Stimulated activated CD4-positive, alpha-beta T cell treated with anti-CD3 and anti-CD28 coated beads, Interleukin-12 subunit alpha, Interleukin-12 subunit beta, amount 100 ng/mL, for 4 hours (primary cell): Measurements from ENCODE around the gene FAM78A.
"Not testable (repeated sequence)": the region's sequence is repeated elsewhere in the genome, so short reads cannot be mapped to it uniquely, and the experiment has no call there.

Source experiments
- DNase-seq: peaks from one replicate; pipeline ENCODE4 v3.0.0-alpha.2; 2020

FAM78A gene

GRCh38 chr9:131280660-131281059 is 4.3 kb upstream of the FAM78A start:
- DNase-seq: no peak

- DNase-seq: no peak
These were observed 3.7 kb upstream of the FAM78A start for GRCh38 chr9:131279863-131280570.

GRCh38 chr9:131279196-131279862 is 3.0 kb upstream of the FAM78A start:
- DNase-seq: no peak

GRCh38 chr9:131278702-131279111 is 2.4 kb upstream of the FAM78A start:
- no peak for DNase-seq

GRCh38 chr9:131277910-131278701 is 1.8 kb upstream of the FAM78A start:
- DNase-seq: peak; percentile 69

- DNase-seq: no peak
These were observed 1.1 kb upstream of the FAM78A start for GRCh38 chr9:131277287-131277909.

- DNase-seq: no peak
These were observed 579 bp upstream of the FAM78A start for GRCh38 chr9:131276891-131277286.

- no peak for DNase-seq
These were observed 797 bp downstream of the FAM78A start for GRCh38 chr9:131275332-131276093.

GRCh38 chr9:131274674-131275331 is 1.5 kb downstream of the FAM78A start:
- DNase-seq: no peak

- DNase-seq: no peak
These were observed 2.2 kb downstream of the FAM78A start for GRCh38 chr9:131273856-131274673.

GRCh38 chr9:131273146-131273855 is 3.0 kb downstream of the FAM78A start:
- DNase-seq: no peak

GRCh38 chr9:131272212-131272611 is 4.1 kb downstream of the FAM78A start:
- no peak for DNase-seq

- DNase-seq: no peak
These were observed 4.8 kb downstream of the FAM78A start for GRCh38 chr9:131271506-131271931.

- not testable (repeated sequence) for DNase-seq
These were observed 5.4 kb downstream of the FAM78A start for GRCh38 chr9:131271016-131271273.

- no peak for DNase-seq
These were observed 5.9 kb downstream of the FAM78A start for GRCh38 chr9:131270171-131271015.

GRCh38 chr9:131266266-131267229 is 9.8 kb downstream of the FAM78A start:
- DNase-seq: no peak

- no peak for DNase-seq
These were observed 12.1 kb downstream of the FAM78A start for GRCh38 chr9:131264231-131264630.

GRCh38 chr9:131263701-131264100 is 12.6 kb downstream of the FAM78A start:
- no peak for DNase-seq

- DNase-seq: not testable (repeated sequence)
These were observed 13.3 kb downstream of the FAM78A start for GRCh38 chr9:131263033-131263343.
